Esophagus squamous epithelium (tissue), 5 donors: ENCODE data around the gene ZRANB1. TPM values are rescaled to one million over a fixed set of nuclear protein-coding genes. Genes with fewer than 3 reads are reported as not detected.

Experiments
- DNase-seq: peaks from one replicate; lab custom pipeline; 2025; lab: John Stamatoyannopoulos, UW
- H3K27ac ChIP-seq, 4 donors: fragments of 200-600 bp; sonication (generic); one replicate each; pipeline ENCODE4 v1.5.1; 2016 to 2019; ENCODE audit warnings: mild to moderate bottlenecking in 1 of 4
- H3K27me3 ChIP-seq, 4 donors: fragments of 200-600 bp; sonication (generic); 1 replicate in 3 of 4; 2 replicates in 1 of 4; pipeline versions ENCODE4 v1.5.1 to v1.6.0; 2017 to 2021; ENCODE audit warnings: antibody characterized with exemption in 1 of 4
- H3K36me3 ChIP-seq, 3 donors: fragments of 200-600 bp; sonication (generic); one replicate each; pipeline ENCODE4 v1.5.1; 2016 to 2019
- H3K4me1 ChIP-seq, 3 donors: fragments of 200-600 bp; sonication (generic); one replicate each; pipeline ENCODE4 v1.5.1; 2017 to 2019
- H3K4me3 ChIP-seq, 4 donors: fragments of 200-600 bp; sonication (generic); 1 replicate in 3 of 4; 2 replicates in 1 of 4; pipeline ENCODE4 v1.5.1; 2016 to 2019; ENCODE audit warnings: mild to moderate bottlenecking in 2 of 4, moderate library complexity in 1 of 4
- H3K9me3 ChIP-seq, 3 donors: fragments of 200-600 bp; sonication (generic); one replicate each; pipeline ENCODE4 v1.5.1; 2016 to 2019
- POLR2A ChIP-seq, 4 donors: fragments of 450-650 bp; IDR thresholded peaks; one replicate each; pipeline ENCODE4 v1.6.1; 2017; ENCODE audit warnings: antibody characterized with exemption in 4 of 4, mild to moderate bottlenecking in 4 of 4, moderate library complexity in 3 of 4
- WGBS, 2 donors: methylation state at CpG; one replicate each; pipeline ENCODE4 v1.1.5; 2018; 5-methylcytosine and 5-hydroxymethylcytosine counted together
- intact Hi-C: fragments of 100-400 bp; cut with DNase I; formaldehyde crosslinking; loops from one replicate; pipeline ENCODE4 v1.15.0; 2022
- total RNA-seq, 4 donors: library from RNA; depleted of rRNA; stranded (reverse); fragments of >200 nt; gene quantifications; one replicate each; pipeline ENCODE4 v1.1.0, GENCODE V29; 2016
- TF ChIP-seq, protein P1 (sequence below), 6 experiments: fragments of 450-650 bp in 4 of 6; fragments of 200-600 bp in 2 of 6; sonication (generic) in 2 of 6; IDR thresholded peaks; one replicate each; pipeline ENCODE4 v1.5.1; 2016 to 2019; ENCODE audit warnings: antibody characterized with exemption in 6 of 6, mild to moderate bottlenecking in 4 of 6, moderate library complexity in 4 of 6
- donor health status: DM: yes; HTN: yes; CAD: no.

Gene ZRANB1
- total RNA-seq, 4 donors from 2014 or later = 11.7 to 25.2 (median 17.4) TPM

DNA sequence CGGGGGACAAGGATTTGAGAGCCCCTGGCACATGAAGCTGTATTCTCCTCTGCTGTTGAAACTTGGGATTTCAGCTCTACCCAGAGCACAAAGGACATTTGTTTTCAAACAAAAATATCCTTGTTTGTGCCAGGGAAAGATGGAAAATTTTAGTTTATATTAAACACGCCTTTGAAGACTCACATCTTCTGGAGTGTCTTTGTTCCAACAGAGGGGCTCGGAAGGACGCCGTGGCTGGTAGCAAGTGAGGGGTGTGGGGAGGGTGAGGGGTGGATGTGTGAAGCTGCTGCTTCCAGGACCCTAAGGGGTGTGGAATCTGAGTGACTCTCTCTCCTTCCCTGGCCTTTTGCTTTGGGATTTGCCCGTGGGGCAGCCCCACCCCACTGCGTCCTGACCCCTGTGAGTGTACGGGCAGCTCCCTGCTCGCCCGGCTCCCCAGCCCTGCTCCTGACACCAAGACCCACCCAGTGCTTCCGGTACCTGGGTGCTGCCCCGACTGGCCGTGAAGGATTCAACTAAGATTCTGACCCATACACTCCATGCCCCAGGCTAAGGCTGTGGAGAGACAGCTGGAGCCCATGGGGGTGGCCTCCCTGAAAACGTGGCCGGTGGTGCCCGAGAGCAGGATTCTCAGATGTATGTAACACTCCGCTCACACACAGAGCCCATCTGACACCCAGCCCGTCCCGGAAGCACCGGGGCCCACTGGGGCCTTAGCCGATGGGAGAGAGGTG, 59.6 kb downstream of the ZRANB1 start:
- DNase-seq = no peak
- H3K9me3 ChIP-seq = no peaks in the 10 kb centered on the region
- H3K36me3 ChIP-seq = peaks cover 18 to 100% (median 32%) of the 10 kb centered on the region in 3 donors
- no peak for TF ChIP-seq POLR2A (IDR thresholded peaks at IDR 0.05)
- TF ChIP-seq, protein P1, sequence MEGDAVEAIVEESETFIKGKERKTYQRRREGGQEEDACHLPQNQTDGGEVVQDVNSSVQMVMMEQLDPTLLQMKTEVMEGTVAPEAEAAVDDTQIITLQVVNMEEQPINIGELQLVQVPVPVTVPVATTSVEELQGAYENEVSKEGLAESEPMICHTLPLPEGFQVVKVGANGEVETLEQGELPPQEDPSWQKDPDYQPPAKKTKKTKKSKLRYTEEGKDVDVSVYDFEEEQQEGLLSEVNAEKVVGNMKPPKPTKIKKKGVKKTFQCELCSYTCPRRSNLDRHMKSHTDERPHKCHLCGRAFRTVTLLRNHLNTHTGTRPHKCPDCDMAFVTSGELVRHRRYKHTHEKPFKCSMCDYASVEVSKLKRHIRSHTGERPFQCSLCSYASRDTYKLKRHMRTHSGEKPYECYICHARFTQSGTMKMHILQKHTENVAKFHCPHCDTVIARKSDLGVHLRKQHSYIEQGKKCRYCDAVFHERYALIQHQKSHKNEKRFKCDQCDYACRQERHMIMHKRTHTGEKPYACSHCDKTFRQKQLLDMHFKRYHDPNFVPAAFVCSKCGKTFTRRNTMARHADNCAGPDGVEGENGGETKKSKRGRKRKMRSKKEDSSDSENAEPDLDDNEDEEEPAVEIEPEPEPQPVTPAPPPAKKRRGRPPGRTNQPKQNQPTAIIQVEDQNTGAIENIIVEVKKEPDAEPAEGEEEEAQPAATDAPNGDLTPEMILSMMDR (IDR thresholded peaks at IDR 0.05) = no peak
- 53 to 57% methylated on average over 9 to 10 of the region's 21 CpGs for WGBS, 2 donors
- intact Hi-C loops = no loop called here
- H3K27me3 ChIP-seq = no peaks in the 10 kb centered on the region
- no peak overlapping the region for H3K4me3 ChIP-seq
- H3K4me1 ChIP-seq = peaks cover 0 to 46% (median 30%) of the 10 kb centered on the region in 3 donors
- peak overlapping the region; percentile 43 to 80 (median 58) for H3K27ac ChIP-seq

DNA sequence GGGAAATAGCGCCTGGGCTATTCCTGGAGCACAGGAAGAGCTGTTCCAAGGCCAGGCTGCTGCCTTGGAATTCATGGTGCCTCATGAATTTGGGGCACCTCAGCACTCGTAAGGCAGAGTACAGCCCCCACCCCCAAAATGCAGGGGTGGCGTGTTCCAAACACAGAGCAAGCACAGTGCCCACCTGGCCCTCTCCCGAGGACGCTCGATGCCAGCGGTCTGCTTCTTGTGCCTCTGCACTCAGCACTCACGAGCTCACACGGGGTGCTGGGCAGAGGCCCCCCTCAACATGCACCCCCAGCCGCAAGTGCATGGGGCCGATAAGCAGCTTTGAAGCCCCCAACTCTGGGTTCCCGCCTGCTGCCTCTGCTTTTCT, 60.1 kb downstream of the ZRANB1 start:
- no peak for TF ChIP-seq POLR2A (IDR thresholded peaks at IDR 0.05)
- TF ChIP-seq, protein P1 (IDR thresholded peaks at IDR 0.05) = no peak
- intact Hi-C loops = no loop called here
- Histone ChIP-seq H3K4me3 (no peak overlapping the region), H3K27ac (peak overlapping the region in 3 of 4 donors; percentile 43 to 62 (median 62)), H3K9me3 (no peaks in the 10 kb centered on the region), H3K36me3 (peaks cover 13 to 98% (median 30%) of the 10 kb centered on the region in 3 donors), H3K27me3 (no peaks in the 10 kb centered on the region), H3K4me1 (peaks cover 0 to 52% (median 30%) of the 10 kb centered on the region in 3 donors)
- WGBS, 2 donors = 80 to 90% methylated on average over 2 to 3 of the region's 12 CpGs
- no peak for DNase-seq

DNA sequence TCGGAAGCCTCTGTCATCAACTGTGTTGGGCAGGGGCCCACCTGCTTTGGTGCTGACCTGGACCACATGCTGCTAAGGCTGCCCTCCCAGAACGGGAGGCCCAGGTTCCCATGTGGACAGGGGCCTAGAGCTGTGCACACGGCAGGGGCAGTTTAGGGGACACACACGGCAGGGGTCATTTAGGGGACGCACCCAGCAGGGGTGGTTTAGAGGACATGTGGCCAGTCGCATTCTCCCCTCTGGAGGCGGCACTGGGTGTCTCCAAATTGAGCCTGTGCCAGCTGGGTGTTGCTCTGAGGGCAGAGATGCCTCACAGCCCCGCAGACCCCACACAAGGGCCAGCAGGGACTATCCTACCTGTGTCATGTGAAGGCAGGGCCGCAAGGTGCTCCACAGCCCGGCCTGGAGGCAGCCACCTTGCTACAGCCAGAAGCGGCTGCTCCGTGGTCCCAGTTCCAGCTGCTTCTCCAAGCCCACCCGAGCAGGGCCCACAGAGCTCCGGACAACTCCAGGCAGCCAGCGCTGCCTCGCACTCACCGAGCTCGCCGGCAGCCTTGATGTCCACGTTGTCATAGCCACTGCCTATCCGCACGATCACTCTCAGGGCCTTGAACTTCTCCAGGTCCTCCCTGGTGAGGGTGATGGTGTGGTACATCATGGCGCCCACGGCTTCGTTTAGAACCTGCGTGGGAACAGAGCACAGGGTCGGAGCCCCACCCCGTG, 60.7 kb downstream of the ZRANB1 start:
- peaks cover 7 to 93% (median 24%) of the 10 kb centered on the region in 3 donors for H3K36me3 ChIP-seq
- no peak overlapping the region for H3K4me3 ChIP-seq
- DNase-seq = no peak
- peak overlapping the region in 1 of 4 donors; percentile 62 for H3K27ac ChIP-seq
- intact Hi-C loops = no loop called here
- no peaks in the 10 kb centered on the region for H3K27me3 ChIP-seq
- WGBS, 2 donors = 80 to 83% methylated on average over 1 of the region's 28 CpGs
- peaks cover 0 to 57% (median 32%) of the 10 kb centered on the region in 3 donors for H3K4me1 ChIP-seq
- no peaks in the 10 kb centered on the region for H3K9me3 ChIP-seq
- TF ChIP-seq, protein P1 (IDR thresholded peaks at IDR 0.05) = no peak
- no peak for TF ChIP-seq POLR2A (IDR thresholded peaks at IDR 0.05)

DNA sequence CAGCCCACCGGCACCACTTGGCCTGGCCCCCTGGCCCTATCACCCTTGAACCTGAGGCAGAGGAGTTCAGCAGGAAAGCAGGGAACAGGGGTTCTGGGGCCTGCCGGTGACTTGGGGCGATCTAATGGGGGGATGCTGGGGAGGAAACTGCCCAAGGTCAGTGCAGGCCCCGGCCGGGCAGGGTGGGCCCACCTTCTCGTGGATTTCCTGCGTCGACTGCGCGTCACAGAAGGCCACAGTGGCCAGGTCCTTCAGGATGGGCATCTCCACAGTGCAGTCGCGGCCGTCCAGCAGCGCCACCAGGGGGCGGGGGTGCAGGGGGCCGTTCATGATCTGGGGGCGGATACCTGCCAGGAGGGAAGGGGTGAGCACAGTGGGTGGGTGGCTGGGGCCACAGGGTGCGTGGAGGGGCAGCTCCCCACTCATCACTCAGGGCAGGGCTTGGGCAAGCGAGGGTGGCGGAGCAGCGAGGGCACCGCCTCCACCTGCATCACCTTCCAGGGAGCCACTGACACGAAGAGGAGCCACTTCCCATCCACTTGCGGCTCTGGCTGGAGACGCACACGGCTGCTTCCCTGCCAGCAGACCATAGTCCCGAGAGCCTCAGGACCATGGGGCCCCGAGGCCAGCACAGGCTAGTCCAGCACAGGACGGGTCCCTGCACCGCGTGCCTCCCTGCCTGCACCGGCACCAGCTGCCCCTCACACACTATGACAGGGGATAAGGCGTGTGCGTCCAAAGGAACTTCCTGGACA, 61.4 kb downstream of the ZRANB1 start:
- H3K4me3 ChIP-seq = no peak overlapping the region
- H3K9me3 ChIP-seq = no peaks in the 10 kb centered on the region
- H3K27me3 ChIP-seq = no peaks in the 10 kb centered on the region
- H3K4me1 ChIP-seq = peaks cover 0 to 65% (median 39%) of the 10 kb centered on the region in 3 donors
- H3K36me3 ChIP-seq = peaks cover under 1 to 85% (median 20%) of the 10 kb centered on the region in 3 donors
- no peak for DNase-seq
- intact Hi-C loops = no loop called here
- WGBS, 2 donors = 100% methylated on average over 1 of the region's 34 CpGs; no CpG with 5 or more reads in 1 of the 2 donors
- TF ChIP-seq, protein P1 (IDR thresholded peaks at IDR 0.05) = no peak
- no peak for TF ChIP-seq POLR2A (IDR thresholded peaks at IDR 0.05)
- no peak overlapping the region for H3K27ac ChIP-seq
